Fibroblast of the conjunctiva (primary cell): ENCODE results near the gene NCAM1.
"Not testable (repeated sequence)": the region's sequence is repeated elsewhere in the genome, so short reads cannot be mapped to it uniquely, and the experiment has no call there.

ENCODE experiments used
- DNase-seq: peaks from one replicate; pipeline ENCODE4 v3.0.0-alpha.2; 2010; ENCODE audit warnings: low read depth

Gene NCAM1

DNA sequence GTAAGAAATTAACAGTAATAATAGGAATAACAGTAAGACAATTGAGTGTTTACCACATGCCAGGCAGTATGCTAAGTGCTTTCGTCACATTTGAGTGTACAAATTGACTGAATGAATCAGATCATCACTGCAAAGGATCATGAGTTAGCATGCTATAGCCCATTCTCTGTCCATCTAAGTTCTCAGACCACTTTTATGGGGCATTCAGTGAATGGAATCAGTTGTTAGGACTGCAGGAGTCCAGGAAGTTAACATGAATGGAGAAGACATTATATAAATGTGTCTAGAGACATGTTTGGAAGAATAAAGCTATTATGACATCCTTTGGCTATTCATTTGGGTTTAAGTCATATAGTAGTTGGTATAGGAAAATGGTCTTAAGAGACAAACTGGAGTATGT, 59.9 kb downstream of the NCAM1 start:
- DNase-seq, result no peak

DNA sequence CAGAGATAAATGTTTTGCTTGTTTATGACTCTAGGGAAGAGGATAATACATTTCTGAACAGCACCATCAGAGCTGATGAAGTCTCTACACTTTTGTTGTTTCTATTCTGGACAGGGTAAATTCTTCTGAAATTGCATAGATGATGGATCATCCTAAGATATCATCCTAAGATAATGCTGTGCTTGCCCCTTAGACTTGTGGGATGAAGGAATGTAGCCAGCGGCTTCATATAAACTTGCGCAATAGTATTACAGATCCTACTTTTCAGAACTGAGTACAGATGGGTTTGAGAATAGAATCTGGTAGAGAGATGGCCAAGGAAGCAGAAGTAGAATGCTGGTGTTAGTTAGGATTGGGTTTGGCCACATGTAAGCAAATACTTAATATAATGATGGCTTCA, 61.0 kb downstream of the NCAM1 start:
- DNase-seq, result no peak

DNA sequence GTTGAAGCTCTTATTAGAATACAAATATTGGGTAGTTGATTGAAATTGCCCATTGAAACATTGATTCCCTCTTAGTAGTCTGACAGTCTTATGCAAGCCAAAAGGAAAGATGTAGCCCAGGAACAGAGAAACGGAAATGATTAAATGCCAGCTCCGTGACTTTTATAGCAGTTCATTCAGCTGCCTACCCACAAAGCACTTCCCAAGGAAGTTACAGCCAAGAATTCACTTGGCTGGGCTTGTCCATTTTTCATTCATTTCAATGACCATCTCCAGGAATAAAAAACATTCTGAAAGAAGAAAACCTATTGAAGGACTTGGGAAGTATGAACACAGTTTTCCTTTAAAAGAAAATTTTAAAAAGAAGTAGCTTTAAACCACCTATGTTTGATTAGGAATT, 62.0 kb downstream of the NCAM1 start:
- DNase-seq, result no peak

DNA sequence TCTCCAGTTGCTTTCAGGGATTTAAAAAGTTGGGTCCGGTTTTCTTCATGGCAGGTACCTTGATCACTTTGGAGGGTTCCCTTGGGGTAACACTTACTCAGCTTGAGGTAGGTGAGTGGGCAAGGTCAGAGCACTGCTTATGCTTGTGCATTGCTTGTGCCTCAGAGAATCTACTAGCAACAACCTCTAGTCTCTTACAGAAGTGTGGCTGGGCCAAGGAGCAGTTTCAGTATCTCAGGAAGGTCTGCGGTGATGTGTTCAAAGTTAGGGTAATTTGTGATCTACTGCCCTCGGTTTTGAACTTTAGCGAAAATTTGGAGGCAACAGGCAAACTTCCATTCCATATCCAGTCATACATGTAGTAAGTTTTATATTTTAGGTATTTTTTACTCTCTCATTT, 62.8 kb downstream of the NCAM1 start:
- DNase-seq, result no peak

DNA sequence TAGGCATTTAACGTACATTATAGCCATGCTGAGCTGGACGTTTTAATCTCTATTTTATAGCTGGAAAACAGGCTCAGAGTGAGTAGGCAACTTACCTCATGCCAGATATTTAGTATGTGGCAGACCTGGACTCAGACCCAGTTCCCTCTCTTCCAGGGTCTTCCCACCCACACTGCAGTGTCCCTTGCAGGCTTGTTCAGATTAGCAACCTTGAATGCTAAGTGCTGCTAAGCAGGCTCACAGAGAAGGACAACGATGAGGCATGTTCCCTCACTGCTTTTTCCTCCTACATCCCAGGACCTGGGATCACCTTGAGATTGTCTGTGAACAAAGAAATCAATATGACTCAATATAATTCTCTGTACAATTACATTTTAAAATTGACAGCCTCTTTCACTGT, 65.6 kb downstream of the NCAM1 start:
- DNase-seq, result no peak

DNA sequence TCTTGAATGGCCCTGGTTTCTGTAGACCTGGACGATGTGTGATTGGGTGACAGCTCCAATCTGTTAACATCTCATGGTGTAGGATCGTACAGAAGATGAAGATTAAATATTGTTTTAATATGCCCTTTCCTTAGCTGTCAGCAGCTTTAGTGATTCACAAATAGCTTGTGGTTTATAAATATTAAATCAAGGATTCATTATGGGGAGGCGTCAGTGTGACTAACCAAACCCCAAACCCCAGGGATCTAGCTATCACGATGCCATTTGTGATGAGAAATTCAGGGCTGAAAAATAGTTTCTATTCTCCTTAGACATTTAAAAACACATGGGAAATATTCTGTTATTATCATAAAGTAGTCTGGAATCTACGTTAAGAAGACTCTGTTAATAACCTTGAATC, 73.4 kb downstream of the NCAM1 start:
- no peak for DNase-seq

DNA sequence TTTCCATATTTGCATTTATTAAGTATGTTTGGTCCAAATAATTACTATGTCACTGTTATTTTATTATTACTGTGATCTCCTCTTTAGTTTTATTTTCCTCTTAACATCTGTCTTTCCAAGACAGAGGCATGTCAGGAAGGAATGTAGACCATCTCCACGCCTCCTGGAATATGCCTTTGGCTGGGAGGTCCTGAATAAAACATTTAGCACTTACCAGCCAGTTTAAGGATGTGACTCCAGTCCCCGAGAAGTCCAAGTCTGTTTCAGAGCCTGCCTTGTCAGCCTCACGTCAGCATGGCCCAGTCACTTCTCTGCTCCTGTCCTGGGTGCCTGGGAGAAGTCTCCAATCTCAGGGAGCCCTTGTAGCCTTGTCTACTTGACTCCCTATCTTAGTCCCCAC, 74.5 kb downstream of the NCAM1 start:
- DNase-seq, result no peak

DNA sequence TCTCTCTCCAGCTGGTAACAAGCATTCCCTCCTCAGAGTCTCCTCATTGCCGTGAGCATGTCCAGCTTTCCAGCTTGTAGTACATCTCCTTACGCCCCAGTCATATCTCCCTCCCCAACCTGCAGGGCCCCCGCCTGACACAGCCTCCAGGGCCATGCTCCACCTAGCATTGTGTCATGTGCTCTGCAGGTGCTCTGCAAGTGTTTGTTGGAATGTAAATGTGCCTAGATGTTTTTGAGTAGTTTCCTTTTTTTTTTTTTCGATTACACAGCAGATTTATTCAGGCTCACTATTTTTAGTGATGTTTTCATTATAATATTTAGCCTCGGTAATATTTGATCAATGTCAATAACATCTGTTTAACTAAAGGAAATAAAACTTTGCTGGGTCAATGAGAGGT, 82.5 kb downstream of the NCAM1 start:
- DNase-seq, result no peak

DNA sequence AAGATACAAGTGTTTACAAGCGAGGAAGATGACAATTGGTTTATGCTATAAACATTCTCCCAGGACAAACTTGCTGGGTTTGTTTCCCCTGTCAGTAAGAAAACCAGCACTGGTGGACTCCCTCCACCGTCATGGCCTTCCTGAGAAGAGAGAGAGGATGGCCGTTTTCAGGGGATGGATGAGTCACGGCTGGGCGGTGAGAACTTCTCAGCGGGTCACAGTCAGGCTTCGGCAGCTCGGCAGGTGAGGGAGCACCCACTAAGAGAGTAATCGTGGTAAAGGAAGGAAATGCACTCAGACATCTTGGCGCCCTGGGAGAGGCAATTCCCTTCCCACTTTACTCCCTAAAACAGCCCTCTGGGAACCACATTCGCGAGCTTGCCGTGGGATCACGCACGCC, 83.9 kb downstream of the NCAM1 start:
- no peak for DNase-seq

DNA sequence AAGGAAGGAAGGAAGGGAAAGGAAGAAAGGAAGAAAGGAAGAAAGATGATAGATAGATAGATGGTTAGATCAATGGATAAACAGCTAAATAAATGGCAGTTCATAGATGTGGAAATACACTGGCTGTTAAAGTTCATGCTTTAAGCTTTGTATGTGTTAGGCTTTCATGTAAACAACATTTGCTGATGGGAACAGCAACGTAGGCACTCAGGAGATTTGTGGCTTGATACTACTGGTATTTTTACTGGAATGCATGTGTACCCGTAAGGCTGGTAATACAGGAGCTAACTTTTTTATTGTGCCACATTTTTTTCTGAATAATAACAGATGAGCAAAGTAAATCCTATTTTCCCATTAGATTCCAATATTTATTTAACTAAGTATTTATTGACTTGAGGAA, 85.6 kb downstream of the NCAM1 start:
- no peak for DNase-seq

DNA sequence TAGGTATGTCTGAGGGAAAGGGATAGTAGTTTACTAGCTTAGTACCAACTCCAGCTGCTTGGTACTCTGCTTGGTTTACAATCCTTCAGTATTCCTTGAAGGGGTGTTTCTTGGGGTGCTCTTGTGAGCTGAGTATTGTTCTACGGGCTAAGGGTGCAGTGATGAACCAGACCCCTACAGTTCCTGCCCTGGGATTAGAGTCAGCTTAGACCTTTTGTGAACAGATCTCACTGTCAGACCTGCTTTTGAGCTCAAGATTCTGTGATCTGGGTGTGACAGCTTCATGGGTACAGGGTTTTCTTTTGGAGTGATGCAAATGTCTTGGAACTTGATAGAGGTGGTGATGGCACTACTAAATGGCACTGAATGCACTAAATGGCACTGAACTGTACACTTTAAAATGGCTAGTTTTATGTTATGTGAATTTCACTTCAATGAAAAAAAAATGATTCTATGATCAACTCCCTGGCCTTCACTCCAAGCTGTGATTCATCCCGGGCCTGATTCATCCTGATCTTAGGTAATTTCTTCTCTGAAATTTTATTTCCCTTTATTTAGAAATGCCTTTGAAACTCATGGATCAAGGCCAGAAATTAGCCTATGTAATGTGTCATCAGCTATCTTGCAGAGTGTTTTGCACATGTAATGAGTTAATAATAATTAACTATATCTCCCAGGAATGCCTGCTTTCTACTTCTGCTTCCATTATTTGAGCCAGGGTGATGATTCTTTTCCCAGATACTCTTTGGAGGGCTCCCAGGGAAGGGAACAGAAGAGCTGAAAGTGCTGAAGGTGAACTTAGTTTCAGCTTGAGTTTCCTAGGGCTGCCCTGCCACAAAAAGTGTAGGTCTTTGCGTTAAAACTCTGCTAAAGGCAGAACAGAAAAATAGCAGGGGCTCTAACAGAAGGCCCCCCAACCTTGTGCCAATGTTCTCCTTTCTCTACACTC, 87.9 kb downstream of the NCAM1 start:
- peak; percentile 17 for DNase-seq

DNA sequence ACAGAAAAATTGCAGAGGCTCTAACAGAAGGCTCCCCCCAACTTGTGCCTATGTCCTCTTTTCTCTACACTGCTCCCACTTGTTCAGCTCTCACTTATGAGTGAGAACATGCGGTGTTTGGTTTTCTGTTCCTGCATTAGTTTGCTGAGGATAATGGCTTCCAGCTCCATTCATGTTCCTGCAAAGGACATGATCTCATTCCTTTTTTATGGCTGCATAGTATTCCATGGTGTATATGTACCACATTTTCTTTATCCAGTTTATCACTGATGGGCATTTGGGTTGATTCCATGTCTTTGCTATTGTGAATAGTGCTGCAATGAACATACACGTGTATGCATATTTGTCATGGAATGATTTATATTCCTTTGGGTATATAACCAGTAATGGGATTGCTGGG, 91.8 kb downstream of the NCAM1 start:
- not testable (repeated sequence) for DNase-seq

DNA sequence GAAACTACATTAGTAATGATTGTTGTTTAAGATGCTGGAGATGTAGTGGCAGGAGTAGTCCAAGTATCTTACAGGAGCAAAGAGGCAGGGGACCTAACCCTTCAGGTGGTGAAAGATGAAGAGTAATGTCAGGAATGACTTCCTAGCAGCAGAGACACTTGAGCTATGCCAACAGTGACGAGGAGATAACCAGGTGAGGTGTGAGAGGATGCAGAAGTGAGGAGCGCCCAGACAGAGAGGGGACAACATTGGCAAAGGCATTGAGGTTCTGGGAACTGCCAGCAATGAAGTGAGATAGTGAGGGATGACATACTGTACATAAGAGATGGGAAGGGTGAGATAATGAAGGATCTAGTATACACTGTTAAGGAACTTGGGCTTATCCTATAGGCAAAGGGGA, 95.8 kb downstream of the NCAM1 start:
- no peak for DNase-seq

DNA sequence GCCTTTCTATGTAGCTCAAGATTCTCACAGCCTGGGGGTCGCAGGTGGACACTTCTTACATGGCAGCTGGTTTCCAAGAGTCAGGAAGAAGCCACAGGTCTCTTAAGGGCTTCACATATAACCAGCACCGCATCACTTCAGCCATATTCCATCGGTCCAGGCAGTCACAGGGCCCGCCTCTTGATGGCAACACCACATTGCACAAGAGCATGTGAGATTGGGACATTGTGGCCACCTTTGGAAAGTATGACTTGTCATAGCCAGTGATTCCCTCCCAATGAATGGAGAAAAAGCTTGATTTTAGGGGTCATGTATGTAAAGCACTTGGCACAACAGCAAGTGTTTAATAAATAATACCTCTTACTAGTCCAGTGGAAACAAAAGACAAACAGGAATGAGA, 98.3 kb downstream of the NCAM1 start:
- no peak for DNase-seq

DNA sequence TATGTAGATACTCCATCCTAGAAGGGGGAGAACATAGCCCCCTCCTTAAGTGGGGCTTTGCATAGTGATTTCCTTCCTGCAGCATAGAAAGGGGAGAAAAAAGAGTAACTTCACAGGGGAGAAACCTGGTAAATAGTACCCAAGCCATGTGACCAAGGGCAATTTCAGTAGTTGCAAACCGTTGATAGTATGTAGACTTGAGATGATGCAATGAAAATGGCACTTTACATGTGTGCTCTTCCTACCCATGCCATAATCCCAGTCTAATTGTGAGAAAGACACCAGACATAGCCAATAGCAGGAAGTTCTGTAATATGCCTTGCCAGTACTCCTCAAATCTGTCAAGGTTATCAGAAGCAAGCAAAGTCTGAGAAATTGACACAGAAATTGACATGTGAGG, 104.1 kb downstream of the NCAM1 start:
- no peak for DNase-seq

DNA sequence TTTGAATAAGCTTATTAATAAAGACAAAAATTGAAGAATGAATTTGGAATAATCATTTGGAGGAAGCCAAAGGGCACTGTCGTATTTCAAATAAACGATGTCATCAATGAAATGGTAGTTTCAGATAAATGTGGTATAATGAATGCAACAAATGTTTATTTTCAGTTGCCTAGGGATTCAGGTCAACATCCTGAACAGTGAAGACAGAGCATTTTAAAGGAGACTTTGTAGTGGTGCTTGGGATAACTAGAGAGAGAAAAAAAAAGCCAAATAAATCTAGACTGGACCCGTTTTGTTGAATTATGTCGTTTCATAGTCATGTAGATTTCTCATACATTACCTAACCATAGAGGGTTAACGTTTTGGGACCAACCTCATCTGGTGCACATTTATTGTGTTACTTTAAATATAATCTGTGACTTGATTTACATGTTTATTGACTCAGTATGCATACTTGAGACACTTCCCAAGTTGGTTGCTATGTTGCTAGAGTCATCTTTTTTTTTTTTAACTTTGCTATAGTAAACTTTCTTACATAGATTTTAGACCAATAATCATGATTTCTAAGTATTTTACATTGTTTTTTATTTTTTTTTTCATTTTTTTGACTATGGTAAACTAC, 111.1 kb downstream of the NCAM1 start:
- DNase-seq, result no peak

DNA sequence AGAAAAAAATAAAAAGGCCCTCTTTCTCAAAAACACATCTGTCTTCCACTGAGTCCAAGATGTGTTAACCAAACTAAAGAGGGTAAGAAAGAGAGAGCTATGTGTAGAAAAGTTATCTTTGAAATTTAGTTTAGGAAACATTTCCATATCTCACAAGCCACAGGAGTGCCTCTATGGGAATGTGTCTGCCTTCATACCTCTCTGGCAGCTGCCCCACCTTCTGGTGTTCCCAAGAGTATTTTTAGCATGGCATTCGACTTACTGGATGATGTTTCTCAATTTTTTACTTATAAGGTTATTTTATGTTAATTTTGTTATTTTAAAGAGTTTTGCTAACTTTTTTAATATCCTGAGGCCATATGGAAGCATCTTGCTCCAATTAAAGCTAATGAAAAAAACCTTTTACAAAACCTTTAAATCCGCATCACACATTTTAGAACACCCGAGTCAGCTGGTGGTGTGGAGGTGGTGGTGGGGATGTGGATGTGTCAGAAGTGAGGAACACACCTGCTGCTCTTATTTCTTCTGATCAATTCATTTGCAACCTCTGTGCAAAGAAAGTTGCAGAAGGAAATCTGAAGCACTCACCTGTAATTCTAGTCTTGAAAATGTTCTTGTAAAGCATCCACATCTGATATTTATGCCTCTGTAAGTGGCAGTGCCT, 112.2 kb downstream of the NCAM1 start:
- no peak for DNase-seq

DNA sequence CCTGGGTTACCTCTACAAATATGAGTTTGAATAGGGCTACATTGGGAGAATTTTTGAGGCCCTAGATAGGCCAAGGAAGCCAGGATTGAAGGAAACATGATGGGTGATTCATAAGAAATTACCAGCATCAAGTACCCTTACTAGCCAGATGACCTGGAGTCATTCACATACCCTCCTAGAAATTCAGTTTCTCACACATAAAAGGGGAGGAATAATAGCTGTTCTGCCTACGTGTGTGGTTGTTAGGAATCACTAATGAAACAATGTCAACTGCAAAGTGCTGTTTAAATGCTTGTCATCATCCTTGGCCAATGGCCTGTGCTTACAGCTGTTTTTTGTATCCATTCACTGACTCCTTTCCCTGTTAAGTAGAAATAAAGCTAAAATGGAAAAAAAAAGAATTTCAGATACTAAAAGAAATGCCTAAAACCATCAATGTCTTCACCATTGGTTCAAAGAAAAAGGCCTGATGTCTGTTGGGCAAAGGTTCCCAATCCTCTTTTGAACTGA, 114.4 kb downstream of the NCAM1 start:
- no peak for DNase-seq

DNA sequence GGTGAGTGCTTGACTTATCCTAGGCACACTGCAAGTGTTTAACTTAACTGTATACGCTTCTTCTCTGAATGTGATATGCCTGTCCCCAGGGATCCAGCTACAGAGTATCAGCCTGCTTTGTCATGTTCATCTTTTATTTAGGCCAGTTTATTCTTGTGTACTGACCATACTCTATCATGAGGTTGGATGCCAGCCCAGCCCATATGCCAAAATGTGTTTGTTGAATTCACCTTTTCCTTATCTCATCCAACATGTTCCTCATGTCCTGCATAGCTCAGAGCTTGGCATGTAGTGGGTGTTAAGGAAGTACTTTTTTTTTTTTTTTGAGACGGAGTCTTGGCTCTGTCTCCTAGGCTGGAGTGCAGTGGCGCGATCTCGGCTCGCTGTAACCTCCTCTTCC, 116.2 kb downstream of the NCAM1 start:
- DNase-seq, result no peak

DNA sequence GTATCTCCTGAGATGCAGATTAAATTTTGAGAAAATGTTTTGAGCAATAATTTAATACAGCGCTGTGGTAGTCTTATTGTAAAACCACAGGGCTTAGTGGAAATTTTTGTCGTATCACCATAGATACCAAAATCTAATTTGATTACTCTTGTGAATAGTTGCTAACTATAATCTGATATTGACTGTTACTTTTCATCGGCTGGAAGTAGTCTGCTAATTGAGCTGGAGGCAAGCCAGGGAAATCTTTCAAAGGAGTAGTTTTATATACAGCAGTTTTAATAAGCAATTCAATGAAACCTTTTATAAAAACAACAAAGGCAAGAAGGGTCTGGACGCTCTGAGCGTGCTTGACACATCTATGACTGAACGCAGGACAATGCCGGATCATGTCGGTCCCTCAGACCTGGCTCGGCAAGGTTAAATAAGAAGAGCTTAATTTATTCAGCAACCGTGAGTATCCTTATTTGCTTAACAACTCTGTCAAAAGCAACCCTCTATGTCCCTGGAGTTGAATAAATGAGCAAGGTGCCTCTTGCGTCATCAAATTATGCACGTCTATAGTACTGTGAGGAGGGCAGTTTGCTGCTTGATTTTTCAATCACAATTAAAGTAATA, 121.2 kb downstream of the NCAM1 start:
- DNase-seq, result no peak

DNA sequence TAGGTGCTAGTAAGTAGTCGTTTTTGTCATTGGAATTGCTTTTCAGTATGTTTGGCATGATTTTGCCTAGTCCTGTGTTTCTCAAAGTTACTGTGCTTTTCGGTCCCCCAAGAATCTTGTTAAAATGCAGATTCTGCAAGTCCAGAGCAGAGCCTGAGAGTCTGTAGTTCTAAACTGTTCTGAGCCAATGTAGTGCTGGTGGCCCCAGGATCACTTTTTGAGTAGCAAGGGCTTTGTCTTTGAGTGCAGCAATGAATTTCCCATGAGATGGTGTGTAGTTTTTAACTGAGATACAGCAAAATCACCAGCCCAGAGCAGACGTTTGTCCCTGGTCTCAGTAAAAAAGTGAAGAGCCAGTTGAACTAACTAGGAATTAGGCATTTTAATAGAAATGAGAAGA, 122.4 kb downstream of the NCAM1 start:
- DNase-seq, result no peak

DNA sequence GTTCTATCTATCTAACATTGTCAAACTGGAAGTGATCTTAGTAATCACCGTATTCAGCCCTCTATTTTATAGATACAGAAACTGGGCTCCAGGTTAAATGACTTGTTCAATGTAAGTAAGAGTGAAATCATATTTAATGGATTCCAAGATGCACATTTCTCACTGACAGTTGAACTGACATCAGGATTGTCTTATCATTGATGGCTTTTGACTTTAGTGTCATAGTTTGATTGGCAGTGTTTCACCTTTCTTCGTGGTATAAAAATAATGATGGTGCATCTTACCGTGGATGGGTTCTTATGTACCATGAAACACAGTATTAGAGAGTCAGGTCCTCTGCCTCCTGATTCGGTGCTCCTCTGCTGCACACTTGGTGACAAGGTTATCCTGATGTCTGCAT, 123.1 kb downstream of the NCAM1 start:
- no peak for DNase-seq

DNA sequence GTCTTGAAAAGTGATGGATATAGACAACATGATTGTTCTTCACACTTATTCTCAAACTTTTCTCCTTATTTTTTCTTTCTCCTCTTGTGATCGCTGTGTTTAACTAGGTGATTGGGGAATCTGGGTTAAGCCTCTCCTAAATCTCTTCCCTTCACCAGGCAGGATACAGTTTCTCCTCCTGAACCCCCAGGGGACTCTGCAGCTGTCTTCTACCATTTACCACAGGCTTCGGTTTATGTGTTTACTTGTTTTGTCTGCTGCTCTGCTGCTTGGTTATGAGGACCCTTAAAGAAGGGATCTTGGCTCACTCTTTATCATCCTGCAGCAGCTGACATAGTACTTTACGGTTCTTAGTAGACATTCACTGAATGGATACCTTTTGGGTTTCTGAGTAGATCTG, 124.2 kb downstream of the NCAM1 start:
- DNase-seq, result no peak
